H1 (cell line): ENCODE results near the gene FRMD4A. TPM values are rescaled to one million over a fixed set of nuclear protein-coding genes. Genes with fewer than 3 reads are reported as not detected.

Experiments
- CTCF ChIA-PET: fragments of 300-600 bp; sonication (Branson Sonifier 250); formaldehyde crosslinking; loops from one replicate; lab custom pipeline; 2021; ENCODE audit not compliant: partially characterized antibody; lab: Charles Lee
- POLR2A ChIA-PET: fragments of 300-600 bp; sonication (Branson Sonifier 250); formaldehyde crosslinking; loops from one replicate; lab custom pipeline; 2021; ENCODE audit warnings: inconsistent platforms; ENCODE audit not compliant: partially characterized antibody; lab: Charles Lee
- DNase-seq, 2 experiments: peaks; one replicate each; pipeline versions ENCODE4 v3.0.0 to v3.0.0-alpha.2; 2010 to 2022; ENCODE audit warnings: low spot score in 2 of 2, low read depth in 1 of 2, mixed read lengths in 1 of 2
- FAIRE-seq: peaks from 2 replicates; lab custom pipeline; 2011; peaks lifted over from hg19 to GRCh38; lab: Jason Lieb, UNC
- H2AFZ ChIP-seq: 2 replicates; pipeline ENCODE4 v1.8.1; 2012; ENCODE audit warnings: low read length, inconsistent platforms
- H2AK5ac ChIP-seq: 2 replicates; pipeline ENCODE4 v1.6.1; 2013; ENCODE audit warnings: low read depth, low read length
- H2BK120ac ChIP-seq: replicated peaks from 2 replicates; pipeline ENCODE3; 2013; ENCODE audit warnings: low read depth, low read length, inconsistent platforms
- H2BK12ac ChIP-seq: 2 replicates; pipeline ENCODE4 v1.6.1; 2013; ENCODE audit warnings: low read depth, low read length
- H2BK15ac ChIP-seq: 2 replicates; pipeline ENCODE4 v1.6.1; 2013; ENCODE audit warnings: low read length
- H2BK20ac ChIP-seq: 2 replicates; pipeline ENCODE4 v1.6.1; 2013; ENCODE audit warnings: low read length
- H2BK5ac ChIP-seq: 2 replicates; pipeline ENCODE4 v1.6.1; 2013; ENCODE audit warnings: low read depth, low read length
- H3K14ac ChIP-seq: 2 replicates; pipeline ENCODE4 v1.6.1; 2013; ENCODE audit warnings: inconsistent platforms; ENCODE audit not compliant: insufficient read length
- H3K18ac ChIP-seq: 2 replicates; pipeline ENCODE4 v1.6.1; 2013; ENCODE audit warnings: low read length; ENCODE audit errors: extremely low read depth
- H3K23ac ChIP-seq: 2 replicates; pipeline ENCODE4 v1.6.1; 2013; ENCODE audit warnings: inconsistent platforms; ENCODE audit not compliant: insufficient read length
- H3K23me2 ChIP-seq: 2 replicates; pipeline ENCODE4 v1.6.1; 2013; ENCODE audit warnings: low read depth, low read length
- H3K27ac ChIP-seq: 2 replicates; pipeline ENCODE4 v1.6.1; 2011; ENCODE audit warnings: low read depth, low read length, inconsistent platforms
- H3K27me3 ChIP-seq, 4 experiments: replicated peaks in 1 of 4; 1 replicate in 1 of 4; 2 replicates in 3 of 4; pipeline versions ENCODE4 v1.6.1 to v1.8.1; 2011 to 2013; ENCODE audit warnings: low read length in 3 of 4, mild to moderate bottlenecking in 3 of 4, inconsistent platforms in 2 of 4, mixed read lengths in 2 of 4, moderate library complexity in 1 of 4; ENCODE audit not compliant: control insufficient read depth in 3 of 4, insufficient read depth in 3 of 4; ENCODE audit errors: extremely low read depth in 1 of 4
- H3K36me3 ChIP-seq, 4 experiments: 2 replicates each; pipeline versions ENCODE4 v1.6.1 to v1.8.1; 2011 to 2013; ENCODE audit warnings: mild to moderate bottlenecking in 4 of 4, low read length in 3 of 4, moderate library complexity in 2 of 4, control low read depth in 1 of 4, inconsistent platforms in 1 of 4; ENCODE audit not compliant: insufficient read depth in 4 of 4, control insufficient read depth in 2 of 4
- H3K4ac ChIP-seq: replicated peaks from 2 replicates; pipeline ENCODE3; 2013; ENCODE audit warnings: low read length, low read depth, mixed read lengths, inconsistent platforms; ENCODE audit not compliant: insufficient read length
- H3K4me1 ChIP-seq, 4 experiments: replicated peaks in 1 of 4; 1 replicate in 1 of 4; 2 replicates in 3 of 4; pipeline versions ENCODE4 v1.6.1 to v1.8.1; 2011 to 2013; ENCODE audit warnings: low read length in 3 of 4, inconsistent platforms in 2 of 4, mixed read lengths in 1 of 4; ENCODE audit not compliant: insufficient read depth in 4 of 4, control insufficient read depth in 3 of 4
- H3K4me2 ChIP-seq, 2 experiments: 2 replicates each; pipeline versions ENCODE4 v1.6.1 to v1.8.1; 2011 to 2013; ENCODE audit warnings: low read depth in 2 of 2, low read length in 2 of 2, control low read depth in 1 of 2, inconsistent platforms in 1 of 2, mild to moderate bottlenecking in 1 of 2; ENCODE audit not compliant: insufficient read depth in 1 of 2
- H3K4me3 ChIP-seq, 4 experiments: fragments of 200-600, 300-600 bp in 1 of 4; sonication (generic), shearing (Covaris generic), sonication (Bioruptor Twin) in 1 of 4; 2 replicates each; pipeline versions ENCODE4 v1.5.1 to v1.8.1; 2011 to 2016; ENCODE audit warnings: low read length in 4 of 4, low read depth in 3 of 4, control low read depth in 2 of 4, inconsistent platforms in 2 of 4, mild to moderate bottlenecking in 2 of 4, mixed read lengths in 1 of 4, moderate library complexity in 1 of 4; ENCODE audit not compliant: insufficient read depth in 2 of 4; ENCODE audit errors: extremely low read depth in 1 of 4
- H3K56ac ChIP-seq: replicated peaks from 2 replicates; pipeline ENCODE3; 2013; ENCODE audit warnings: low read depth, mild to moderate bottlenecking, mixed read lengths, low read length, inconsistent platforms; ENCODE audit not compliant: insufficient read length
- H3K79me1 ChIP-seq: 2 replicates; pipeline ENCODE4 v1.6.1; 2013; ENCODE audit warnings: low read depth, low read length, control low read depth
- H3K79me2 ChIP-seq, 2 experiments: 2 replicates each; pipeline versions ENCODE4 v1.6.1 to v1.8.1; 2012 to 2013; ENCODE audit warnings: low read length in 2 of 2, mild to moderate bottlenecking in 2 of 2, inconsistent platforms in 1 of 2; ENCODE audit not compliant: insufficient read depth in 2 of 2, control insufficient read depth in 1 of 2
- H3K9ac ChIP-seq, 4 experiments: replicated peaks in 1 of 4; 1 replicate in 1 of 4; 2 replicates in 3 of 4; pipeline versions ENCODE4 v1.6.1 to v1.8.1; 2011 to 2013; ENCODE audit warnings: low read depth in 3 of 4, low read length in 3 of 4, control low read depth in 2 of 4, mild to moderate bottlenecking in 2 of 4, moderate library complexity in 2 of 4, inconsistent platforms in 1 of 4; ENCODE audit errors: extremely low read depth in 1 of 4
- H3K9me3 ChIP-seq, 2 experiments: 2 replicates each; pipeline versions ENCODE4 v1.6.1 to v1.8.1; 2012 to 2013; ENCODE audit warnings: mild to moderate bottlenecking in 2 of 2, moderate library complexity in 2 of 2, control low read depth in 1 of 2, inconsistent platforms in 1 of 2, low read depth in 1 of 2, low read length in 1 of 2, mixed read lengths in 1 of 2; ENCODE audit not compliant: insufficient read depth in 2 of 2
- H4K20me1 ChIP-seq, 2 experiments: replicated peaks in 1 of 2; 2 replicates each; pipeline versions ENCODE3 to v1.8.1; 2011 to 2013; ENCODE audit warnings: inconsistent platforms in 2 of 2, low read length in 2 of 2, mild to moderate bottlenecking in 1 of 2; ENCODE audit not compliant: insufficient read depth in 2 of 2, control insufficient read depth in 1 of 2
- H4K5ac ChIP-seq: 2 replicates; pipeline ENCODE4 v1.6.1; 2013; ENCODE audit warnings: low read length, low read depth, mixed read lengths, inconsistent platforms; ENCODE audit not compliant: insufficient read length
- H4K8ac ChIP-seq: 2 replicates; pipeline ENCODE4 v1.8.0; 2013; ENCODE audit warnings: mild to moderate bottlenecking, moderate library complexity, low read length, inconsistent platforms; ENCODE audit not compliant: insufficient read depth; ENCODE audit errors: extremely low read depth
- H4K91ac ChIP-seq: replicated peaks from 2 replicates; pipeline ENCODE3; 2013; ENCODE audit warnings: low read length, mixed read lengths, inconsistent platforms; ENCODE audit not compliant: insufficient read length
- POLR2AphosphoS5 ChIP-seq: IDR thresholded peaks from 2 replicates; pipeline ENCODE4 v1.6.1; 2011; ENCODE audit warnings: low read depth, low read length
- TAF1 ChIP-seq: IDR thresholded peaks from 2 replicates; pipeline ENCODE4 v1.6.1; 2011; ENCODE audit warnings: mild to moderate bottlenecking, low read depth, low read length
- WGBS, 2 experiments: shearing (Covaris generic) in 1 of 2; methylation state at CpG; one replicate each; pipeline versions ENCODE4 v1.1.6 to v1.1.7; 2013 to 2015; ENCODE audit warnings: low lambda C conversion rate in 2 of 2, mixed read lengths in 2 of 2, inconsistent platforms in 1 of 2, low coverage in 1 of 2, missing lambda C conversion rate in 1 of 2; ENCODE audit not compliant: insufficient replicate concordance in 2 of 2, insufficient coverage in 1 of 2, insufficient read length in 1 of 2; ENCODE audit errors: extremely low coverage in 1 of 2, missing lambda C conversion rate in 1 of 2; 5-methylcytosine and 5-hydroxymethylcytosine counted together
- polyA plus RNA-seq, 7 experiments: library from polyadenylated mRNA; depleted of rRNA in 3 of 7; stranded (reverse) in 5 of 7; unstranded in 2 of 7; fragments of >200 nt in 5 of 7; fragments of 200-250 nt in 2 of 7; gene quantifications; 1 replicate in 5 of 7; 2 replicates in 1 of 7; 4 replicates in 1 of 7; pipeline versions ENCODE4 v1.2.1 to v1.2.3, GENCODE V29; 2011 to 2013; ENCODE audit warnings: missing spikeins in 2 of 7, mixed read lengths in 2 of 7
- total RNA-seq: library from RNA; stranded (reverse); fragmentation: NEBNext Ultra II Directional; extraction: Animal tissue kit (Norgen Biotek cat#: 25700); gene quantifications from 2 replicates; pipeline ENCODE4 v1.2.1, GENCODE V29; 2021

FRMD4A gene
- total and polyA plus RNA-seq, 2 of the 8 experiments (the other 6 are each of a cell fraction or from before 2014, with no cell fraction given) = 38.6 to 39.6 TPM

GRCh38 chr10:13758312-13758711 is 572.4 kb downstream of the FRMD4A start:
- POLR2A ChIA-PET = interaction anchor here (1.1 kb wide), 1 partner anchor 117 kb away, joined by 3 read pairs; no protein-coding TSS in a partner anchor
- Histone ChIP-seq H2AK5ac (no peak overlapping the region), H3K14ac (no peak overlapping the region), H3K56ac (no peak overlapping the region), H4K20me1 (no peaks in the 10 kb centered on the region), H4K91ac (no peak overlapping the region), H3K79me2 (no peaks in the 10 kb centered on the region), H3K4me3 (no peak overlapping the region), H3K4ac (no peak overlapping the region), H2BK120ac (no peak overlapping the region), H3K18ac (no peak overlapping the region; the same call in 1 of the 2 replicates), H3K27me3 (no peaks in the 10 kb centered on the region), H3K27ac (peak overlapping the region; percentile 50; the same call in 1 of the 2 replicates), H3K4me2 (peak overlapping the region in 1 of 2 experiments; percentile 48; a peak in 1 of 4 replicates), H3K4me1 (peaks cover 3 to 19% (median 14%) of the 10 kb centered on the region in 4 experiments), H2BK5ac (no peak overlapping the region), H3K23me2 (no peaks in the 10 kb centered on the region), H4K5ac (peak overlapping the region; percentile 49), H2BK15ac (no peak overlapping the region), H2AFZ (no peak overlapping the region), H4K8ac (no peak overlapping the region), H3K36me3 (no peaks in the 10 kb centered on the region), H3K79me1 (no peaks in the 10 kb centered on the region), H2BK20ac (no peak overlapping the region), H3K9ac (no peak overlapping the region), H3K9me3 (no peaks in the 10 kb centered on the region), H3K23ac (no peak overlapping the region), H2BK12ac (no peak overlapping the region)
- WGBS, 2 experiments = 80% methylated on average over 3 of the region's 3 CpGs; no CpG with 5 or more reads in 1 of the 2 experiments
- TF ChIP-seq TAF1 (0 out of 2 replicates have a peak, but pooled peaks have one; percentile 25), POLR2AphosphoS5 (no peak)
- CTCF ChIA-PET = no interaction called here
- FAIRE-seq = no peak
- DNase-seq = no peak
